ENCODE measurements around the gene APOA1. TPM values are rescaled to one million over a fixed set of nuclear protein-coding genes. Genes with fewer than 3 reads are reported as not detected.

The APOA1 gene
- total and polyA plus RNA-seq, 10 of the 15 experiments (the other 5 are each of a cell fraction or from before 2014, with no cell fraction given): 0.10 to 2.4 (median 0.24) TPM; not detected in 3

DNA sequence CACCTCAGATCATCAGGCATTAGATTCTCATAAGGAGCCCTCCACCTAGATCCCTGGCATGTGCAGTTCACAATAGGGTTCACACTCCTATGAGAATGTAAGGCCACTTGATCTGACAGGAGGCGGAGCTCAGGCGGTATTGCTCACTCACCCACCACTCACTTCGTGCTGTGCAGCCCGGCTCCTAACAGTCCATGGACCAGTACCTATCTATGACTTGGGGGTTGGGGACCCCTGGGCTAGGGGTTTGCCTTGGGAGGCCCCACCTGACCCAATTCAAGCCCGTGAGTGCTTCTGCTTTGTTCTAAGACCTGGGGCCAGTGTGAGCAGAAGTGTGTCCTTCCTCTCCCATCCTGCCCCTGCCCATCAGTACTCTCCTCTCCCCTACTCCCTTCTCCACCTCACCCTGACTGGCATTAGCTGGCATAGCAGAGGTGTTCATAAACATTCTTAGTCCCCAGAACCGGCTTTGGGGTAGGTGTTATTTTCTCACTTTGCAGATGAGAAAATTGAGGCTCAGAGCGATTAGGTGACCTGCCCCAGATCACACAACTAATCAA, 5.6 kb downstream of the APOA1 start:
- DNase-seq (ENCODE audit: low read depth, low spot score) (no peak), ATAC-seq (no peak), FAIRE-seq (no peak)
- ChIA-PET RAD21 (ENCODE audit: unreplicated experiment) (no interaction called here), CTCF (interaction anchor here (0.6 to 7.3 kb wide), 3 partner anchors 8 to 60 kb away, joined by 3 to 183 read pairs (median 3); partner anchors contain the start of genes APOA5, BUD13 and ZPR1), POLR2A (no interaction called here), SMC1A (ENCODE audit: uncharacterized antibody, unreplicated experiment) (no interaction called here)
- 57% methylated on average over 6 of the region's 7 CpGs for WGBS (ENCODE audit: insufficient coverage, insufficient replicate concordance, low lambda C conversion rate, missing lambda C conversion rate)
- intact Hi-C loops (cut with micrococcal nuclease; ENCODE audit: unreplicated experiment) (no loop called here), in situ Hi-C loops (cut with MboI) (no loop called here)
- H3K4me1 ChIP-seq (ENCODE audit: control insufficient read depth, insufficient read depth, low read length): peaks cover 8% of the 10 kb centered on the region; the same call in 1 of the 2 replicates
- H3K4me2 ChIP-seq (ENCODE audit: control insufficient read depth, insufficient read depth): no peak overlapping the region
- no peak overlapping the region for H3K4me3 ChIP-seq
- no TSS peak for BruUV-seq (replicated peaks)
- H3K36me3 ChIP-seq (ENCODE audit: control insufficient read depth in 2 of 2, insufficient read depth in 2 of 2, low read length in 1 of 2): no peaks in the 10 kb centered on the region
- no peaks in the 10 kb centered on the region for H3K27me3 ChIP-seq (replicated peaks in 1 of 2; ENCODE audit: control insufficient read depth in 2 of 2, insufficient read depth in 2 of 2, low read length in 1 of 2)
- H3K9me3 ChIP-seq (replicated peaks; ENCODE audit: control insufficient read depth, insufficient read depth, low read length): no peaks in the 10 kb centered on the region
- TF ChIP-seq MTA3 (IDR thresholded peaks at IDR 0.05; ENCODE audit: borderline replicate concordance, low read length): no peak
- TF ChIP-seq ZNF622 (IDR thresholded peaks at IDR 0.05): no peak
- no peak for TF ChIP-seq KDM1A (IDR thresholded peaks at IDR 0.05; ENCODE audit: borderline replicate concordance)
- TF ChIP-seq, protein P1, sequence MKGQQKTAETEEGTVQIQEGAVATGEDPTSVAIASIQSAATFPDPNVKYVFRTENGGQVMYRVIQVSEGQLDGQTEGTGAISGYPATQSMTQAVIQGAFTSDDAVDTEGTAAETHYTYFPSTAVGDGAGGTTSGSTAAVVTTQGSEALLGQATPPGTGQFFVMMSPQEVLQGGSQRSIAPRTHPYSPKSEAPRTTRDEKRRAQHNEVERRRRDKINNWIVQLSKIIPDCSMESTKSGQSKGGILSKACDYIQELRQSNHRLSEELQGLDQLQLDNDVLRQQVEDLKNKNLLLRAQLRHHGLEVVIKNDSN (IDR thresholded peaks at IDR 0.05; ENCODE audit: borderline replicate concordance, extremely low read length, insufficient read depth, low read depth, low read length): no peak
- no peak for TF ChIP-seq EP300 (IDR thresholded peaks at IDR 0.05; ENCODE audit: borderline replicate concordance in 1 of 2, control insufficient read depth in 1 of 2, low read depth in 2 of 2, low read length in 2 of 2)
- TF ChIP-seq HDGF (IDR thresholded peaks at IDR 0.05): no peak
- TF ChIP-seq SMAD5 (IDR thresholded peaks at IDR 0.05; ENCODE audit: low read depth): no peak
- no peak overlapping the region for H2AFZ ChIP-seq (ENCODE audit: control insufficient read depth, low read depth, low read length)
- no peaks in the 10 kb centered on the region for H4K20me1 ChIP-seq (ENCODE audit: control insufficient read depth, insufficient read depth)
- H3K27ac ChIP-seq (ENCODE audit: control insufficient read depth, insufficient read depth): no peak overlapping the region
- no peak overlapping the region for H3K9ac ChIP-seq (ENCODE audit: control insufficient read depth, insufficient read depth, low read length)
- no peaks in the 10 kb centered on the region for H3K79me2 ChIP-seq (ENCODE audit: control insufficient read depth, insufficient read depth, low read length)
